Left renal pelvis (tissue), 4 donors: ENCODE measurements around the gene MUS81. TPM values are rescaled to one million over a fixed set of nuclear protein-coding genes. Genes with fewer than 3 reads are reported as not detected.

Experiments
- DNase-seq, 4 donors: peaks; one replicate each; pipeline ENCODE4 v3.0.0-alpha.2; 2013; ENCODE audit warnings: low read depth in 4 of 4, low spot score in 3 of 4
- polyA plus RNA-seq, 4 donors: library from polyadenylated mRNA; unstranded; fragments of 120-200 nt; gene quantifications; one replicate each; pipeline ENCODE4 v1.2.1, GENCODE V29; 2013; ENCODE audit not compliant: insufficient read length in 4 of 4

The MUS81 gene
- polyA plus RNA-seq, 4 donors: 40.5 to 64.2 (median 48.2) TPM

GRCh38 chr11:65859095-65859811, 980 bp upstream of the MUS81 start:
- peak; percentile 90 to 96 (median 95) for DNase-seq

GRCh38 chr11:65859812-65860277, 388 bp upstream of the MUS81 start:
- no peak for DNase-seq

- no peak for DNase-seq
Measured at GRCh38 chr11:65861165-65861505, 902 bp downstream of the MUS81 start.

GRCh38 chr11:65861533-65862183, 1.4 kb downstream of the MUS81 start:
- DNase-seq: no peak

- no peak for DNase-seq
Measured at GRCh38 chr11:65862191-65862735, 2.0 kb downstream of the MUS81 start.

GRCh38 chr11:65862941-65863888, 3.0 kb downstream of the MUS81 start:
- no peak for DNase-seq

- DNase-seq: no peak
Measured at GRCh38 chr11:65863889-65864705, 3.9 kb downstream of the MUS81 start.

- no peak for DNase-seq
Measured at GRCh38 chr11:65864706-65865471, 4.7 kb downstream of the MUS81 start.

- no peak for DNase-seq
Measured at GRCh38 chr11:65865550-65866172, 5.4 kb downstream of the MUS81 start.

GRCh38 chr11:65866509-65867283, 6.5 kb downstream of the MUS81 start:
- no peak for DNase-seq

GRCh38 chr11:65867284-65868071, 7.2 kb downstream of the MUS81 start:
- DNase-seq: no peak

GRCh38 chr11:65868076-65868667, 7.9 kb downstream of the MUS81 start:
- DNase-seq: no peak

- DNase-seq: no peak
Measured at GRCh38 chr11:65868907-65869306, 8.7 kb downstream of the MUS81 start.

GRCh38 chr11:65869643-65870306, 9.5 kb downstream of the MUS81 start:
- DNase-seq: no peak

GRCh38 chr11:65870307-65870658, 10.1 kb downstream of the MUS81 start:
- DNase-seq: no peak
